ENCODE data around the gene TRIM6. TPM values are rescaled to one million over a fixed set of nuclear protein-coding genes. Genes with fewer than 3 reads are reported as not detected.

TRIM6 gene
- total and polyA plus RNA-seq, 2 experiments from 2014 or later = 26.4 to 49.0 TPM

GRCh38 chr11:5639953-5640352, 43.5 kb downstream of the TRIM6 start:
- Histone ChIP-seq H3K4me1 (ENCODE audit: insufficient read depth) (no peaks in the 10 kb centered on the region), H3K79me2 (replicated peaks; ENCODE audit: insufficient read depth) (no peaks in the 10 kb centered on the region), H3K4me3 (no peak overlapping the region), H3K27me3 (ENCODE audit: insufficient read depth) (no peaks in the 10 kb centered on the region), H3K27ac (ENCODE audit: low read depth) (no peak overlapping the region), H3K4me2 (no peak overlapping the region), H3F3A (replicated peaks; ENCODE audit: low read depth) (no peaks in the 10 kb centered on the region), H3K36me3 (ENCODE audit: insufficient read depth) (no peaks in the 10 kb centered on the region), H4K20me1 (replicated peaks; ENCODE audit: insufficient read depth) (no peaks in the 10 kb centered on the region), H3K9me2 (ENCODE audit: insufficient read depth) (peaks cover 9% of the 10 kb centered on the region; the same call in 1 of the 2 replicates), H2AFZ (no peak overlapping the region)
- no peak for DNase-seq (ENCODE audit: low spot score)
- Mint-ChIP-seq H3K27ac (no peak overlapping the region), H3K4me1 (no peaks in the 10 kb centered on the region), H3K4me3 (no peak overlapping the region), H3K36me3 (ENCODE audit: low read depth) (no peaks in the 10 kb centered on the region), H3K9me3 (no peaks in the 10 kb centered on the region), H3K27me3 (ENCODE audit: insufficient read depth, low read depth, poor library complexity) (no peaks in the 10 kb centered on the region)
- TF ChIP-seq ZNF114 (CRISPR knock-in tag; IDR thresholded peaks at IDR 0.05) = no peak
- TF ChIP-seq EZH2phosphoT487 (IDR thresholded peaks at IDR 0.05; ENCODE audit: unreplicated experiment) = no peak
- TF ChIP-seq CREB1 (CRISPR knock-in tag; IDR thresholded peaks at IDR 0.05; ENCODE audit: low read depth) = no peak
- no peak for TF ChIP-seq JUNB (IDR thresholded peaks at IDR 0.05; ENCODE audit: unreplicated experiment)
- no peak for TF ChIP-seq ETS1 (IDR thresholded peaks at IDR 0.05)
- TF ChIP-seq EZH2 (IDR thresholded peaks at IDR 0.05; ENCODE audit: low read depth, unreplicated experiment) = no peak
- TF ChIP-seq ZNF462 (CRISPR knock-in tag; IDR thresholded peaks at IDR 0.05) = no peak
- TF ChIP-seq REST (IDR thresholded peaks at IDR 0.05; ENCODE audit: unreplicated experiment) = no peak
- no peak for TF ChIP-seq CTCF (conservative IDR thresholded peaks at IDR 0.05; ENCODE audit: low read depth in 2 of 2)
- no peak for TF ChIP-seq ZNF331 (CRISPR knock-in tag; IDR thresholded peaks at IDR 0.05; ENCODE audit: low read depth)
- ATAC-seq = no peak
